RWPE1 (cell line): ENCODE results near the gene CAPN2.
"Not testable (repeated sequence)": the region's sequence is repeated elsewhere in the genome, so short reads cannot be mapped to it uniquely, and the experiment has no call there.

Source experiments
- CTCF ChIA-PET: fragments of 350-600 bp; sonication (Branson Sonifier 250); formaldehyde crosslinking; extraction: SDS; loops from one replicate; lab custom pipeline; 2021; lab: Yijun Ruan, JAX
- POLR2A ChIA-PET: fragments of 400-600 bp; formaldehyde crosslinking; extraction: SDS; loops from one replicate; lab custom pipeline; 2020; ENCODE audit warnings: antibody characterized with exemption; ENCODE audit not compliant: low non-redundant PET; lab: Yijun Ruan, JAX
- DNase-seq: peaks from one replicate; pipeline ENCODE4 v3.0.0; 2012; ENCODE audit warnings: low spot score
- H3K27ac ChIP-seq: fragments of 450-650 bp; 2 replicates; pipeline ENCODE4 v1.5.1; 2017
- TF ChIP-seq, protein P1 (sequence below): fragments of 450-650 bp; conservative IDR thresholded peaks from 2 replicates; pipeline ENCODE4 v1.5.1; 2017; ENCODE audit warnings: low read depth, mild to moderate bottlenecking

CAPN2 gene

GRCh38 chr1:223815020-223815853 lies 102.9 kb downstream of the CAPN2 start:
- ChIA-PET POLR2A (no interaction called here), CTCF (interaction anchor here (0.6 kb wide), 1 partner anchor 1104 kb away, joined by 3 read pairs; no protein-coding TSS in a partner anchor)
- DNase-seq: no peak
- H3K27ac ChIP-seq: no peak overlapping the region
- TF ChIP-seq, protein P1, sequence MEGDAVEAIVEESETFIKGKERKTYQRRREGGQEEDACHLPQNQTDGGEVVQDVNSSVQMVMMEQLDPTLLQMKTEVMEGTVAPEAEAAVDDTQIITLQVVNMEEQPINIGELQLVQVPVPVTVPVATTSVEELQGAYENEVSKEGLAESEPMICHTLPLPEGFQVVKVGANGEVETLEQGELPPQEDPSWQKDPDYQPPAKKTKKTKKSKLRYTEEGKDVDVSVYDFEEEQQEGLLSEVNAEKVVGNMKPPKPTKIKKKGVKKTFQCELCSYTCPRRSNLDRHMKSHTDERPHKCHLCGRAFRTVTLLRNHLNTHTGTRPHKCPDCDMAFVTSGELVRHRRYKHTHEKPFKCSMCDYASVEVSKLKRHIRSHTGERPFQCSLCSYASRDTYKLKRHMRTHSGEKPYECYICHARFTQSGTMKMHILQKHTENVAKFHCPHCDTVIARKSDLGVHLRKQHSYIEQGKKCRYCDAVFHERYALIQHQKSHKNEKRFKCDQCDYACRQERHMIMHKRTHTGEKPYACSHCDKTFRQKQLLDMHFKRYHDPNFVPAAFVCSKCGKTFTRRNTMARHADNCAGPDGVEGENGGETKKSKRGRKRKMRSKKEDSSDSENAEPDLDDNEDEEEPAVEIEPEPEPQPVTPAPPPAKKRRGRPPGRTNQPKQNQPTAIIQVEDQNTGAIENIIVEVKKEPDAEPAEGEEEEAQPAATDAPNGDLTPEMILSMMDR: no peak

- ChIA-PET CTCF (interaction anchor here (0.7 to 0.9 kb wide), 2 partner anchors 10 to 30 kb away, joined by 3 to 6 read pairs; partner anchors contain the start of gene TP53BP2), POLR2A (no interaction called here)
- DNase-seq: peak; percentile 52
- H3K27ac ChIP-seq: no peak overlapping the region
- TF ChIP-seq, protein P1: no peak
Observed at GRCh38 chr1:223815865-223816264, 103.5 kb downstream of the CAPN2 start.

DNA sequence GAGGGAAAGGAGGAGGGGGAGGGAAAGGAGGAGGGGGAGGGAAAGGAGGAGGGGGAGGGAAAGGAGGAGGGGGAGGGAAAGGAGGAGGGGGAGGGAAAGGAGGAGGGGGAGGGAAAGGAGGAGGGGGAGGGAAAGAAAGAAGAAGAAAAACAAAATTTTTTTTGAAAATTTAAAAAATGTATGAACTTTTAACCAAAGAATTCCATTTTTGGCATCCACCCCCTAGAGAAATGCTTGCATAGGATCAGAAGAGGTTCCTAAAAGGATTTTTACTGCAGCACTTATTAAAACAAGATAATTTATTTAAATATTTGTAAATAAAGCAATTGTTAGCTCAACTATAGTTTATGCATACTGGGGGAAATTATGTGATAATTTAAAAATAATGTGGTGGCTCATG lies 104.9 kb downstream of the CAPN2 start:
- DNase-seq, POLR2A ChIA-PET, H3K27ac ChIP-seq: not testable (repeated sequence)
- CTCF ChIA-PET: interaction anchor here (0.7 kb wide), 1 partner anchor 32 kb away, joined by 3 read pairs; no protein-coding TSS in a partner anchor

DNA sequence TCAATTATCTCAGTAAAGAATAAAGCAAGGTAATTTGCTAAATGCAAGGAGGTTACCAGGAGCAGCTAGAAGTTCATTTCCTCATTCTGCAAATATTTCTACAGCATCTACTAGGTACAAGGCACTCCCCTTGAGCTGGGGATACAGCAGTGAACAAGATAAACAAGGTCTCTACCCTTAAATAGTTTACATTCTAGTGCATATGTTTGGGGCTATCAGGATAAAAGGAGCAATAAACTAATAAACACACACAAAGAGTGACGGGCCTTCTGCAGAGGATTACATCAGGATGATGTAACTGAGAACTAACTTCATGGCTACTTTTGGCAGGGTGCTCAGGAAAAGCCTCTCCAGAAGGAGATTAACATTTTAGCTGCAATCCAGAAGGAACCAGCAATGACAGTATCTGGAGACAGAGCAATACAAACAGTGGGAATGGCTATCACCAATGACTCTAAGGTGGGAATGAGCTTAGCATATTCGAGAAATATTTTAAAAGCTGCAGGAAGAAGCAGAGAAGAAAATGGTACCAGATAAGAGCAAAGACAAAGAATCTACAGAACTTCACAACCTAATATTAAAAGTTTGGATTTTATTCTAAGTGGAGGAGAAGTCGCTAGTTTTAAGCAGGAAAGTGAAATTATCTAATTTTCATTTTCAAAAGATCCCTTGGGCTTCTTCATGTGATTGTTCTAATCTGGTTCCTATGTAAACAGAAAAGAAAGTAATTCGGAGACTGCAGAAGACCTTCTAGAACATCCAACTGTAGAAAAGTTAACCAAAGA lies 107.6 kb downstream of the CAPN2 start:
- DNase-seq: no peak
- ChIA-PET CTCF (interaction anchor here (1.3 kb wide), 1 partner anchor 8 kb away, joined by 3 read pairs; no protein-coding TSS in a partner anchor), POLR2A (no interaction called here)
- peak overlapping the region; percentile 38; the same call in 1 of the 2 replicates for H3K27ac ChIP-seq
- TF ChIP-seq, protein P1: no peak

DNA sequence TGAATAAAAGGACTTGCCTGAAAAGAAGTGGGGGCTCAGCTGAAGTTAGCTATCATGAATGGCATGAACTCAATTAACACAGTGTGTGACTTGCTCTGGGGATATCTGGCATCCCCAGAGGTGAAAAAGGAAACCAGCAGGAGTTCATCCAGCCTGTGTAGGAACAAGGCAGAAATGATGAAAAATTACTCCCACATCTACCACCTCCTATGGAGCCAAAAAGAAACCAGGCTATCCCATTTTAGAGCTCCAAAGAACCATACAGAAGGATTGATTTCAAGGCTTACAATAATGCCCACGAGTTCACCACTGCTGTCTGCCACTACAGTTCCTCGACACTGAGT lies 108.1 kb downstream of the CAPN2 start:
- TF ChIP-seq, protein P1: no peak
- no peak for DNase-seq
- POLR2A ChIA-PET: no interaction called here
- no peak overlapping the region for H3K27ac ChIP-seq
- CTCF ChIA-PET: interaction anchor here (1.3 kb wide), 1 partner anchor 9 kb away, joined by 3 read pairs; no protein-coding TSS in a partner anchor

GRCh38 chr1:223820971-223821370 lies 108.6 kb downstream of the CAPN2 start:
- DNase-seq: no peak
- POLR2A ChIA-PET: no interaction called here
- CTCF ChIA-PET: interaction anchor here (1.3 kb wide), 1 partner anchor 9 kb away, joined by 3 read pairs; no protein-coding TSS in a partner anchor
- no peak overlapping the region for H3K27ac ChIP-seq
- TF ChIP-seq, protein P1: no peak
